NCI-H1694 treated with DMSO at 0.1 percent for 48 hours (cell line): Measurements from ENCODE around the gene ORC5.

Experiments
- DNase-seq: peaks from one replicate; lab custom pipeline; 2025; lab: John Stamatoyannopoulos, UW

The ORC5 gene

DNA sequence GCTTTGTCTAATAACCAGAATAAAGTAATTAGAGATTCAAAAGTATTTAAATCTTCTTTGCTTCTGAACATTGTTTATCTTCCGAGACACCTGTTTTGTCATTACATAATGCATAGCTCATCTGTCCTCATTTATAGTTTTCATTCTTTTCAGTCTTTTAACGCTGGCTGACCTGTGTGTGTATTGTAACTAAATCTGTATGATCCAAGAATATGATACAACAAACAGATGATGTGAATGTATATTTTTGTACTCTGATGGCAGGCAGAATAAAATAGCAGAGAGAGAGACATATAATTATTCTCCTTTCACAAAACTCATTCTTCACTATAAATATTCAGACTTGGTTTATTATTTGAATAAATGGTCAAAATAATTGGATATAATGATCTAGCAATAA is 80.6 kb downstream of the ORC5 start:
- DNase-seq = peak; percentile 32

- DNase-seq = peak; percentile 95
These were observed 81.4 kb downstream of the ORC5 start for GRCh38 chr7:104126411-104126841.

GRCh38 chr7:104124893-104125477 is 82.8 kb downstream of the ORC5 start:
- DNase-seq = no peak

DNA sequence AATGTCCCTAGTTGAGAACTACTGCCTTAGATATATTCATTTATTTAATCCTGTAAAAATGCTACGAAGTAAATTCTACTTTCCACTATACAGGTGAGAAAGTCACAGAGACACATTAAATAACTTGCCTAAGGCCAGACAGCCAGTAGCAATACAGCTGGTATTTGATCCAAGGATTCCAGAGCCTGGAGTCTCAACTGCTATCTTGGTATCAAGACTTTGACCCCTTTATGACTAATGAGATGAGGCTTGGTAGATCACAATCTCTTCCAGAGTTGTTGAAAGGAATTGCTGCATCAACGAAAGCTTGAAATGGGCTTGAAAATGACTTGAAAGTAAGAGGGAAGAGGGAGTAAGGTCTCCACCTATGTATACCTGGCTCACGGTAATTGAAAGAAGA is 83.3 kb downstream of the ORC5 start:
- no peak for DNase-seq

- DNase-seq = no peak
These were observed 84.0 kb downstream of the ORC5 start for GRCh38 chr7:104123786-104124185.

DNA sequence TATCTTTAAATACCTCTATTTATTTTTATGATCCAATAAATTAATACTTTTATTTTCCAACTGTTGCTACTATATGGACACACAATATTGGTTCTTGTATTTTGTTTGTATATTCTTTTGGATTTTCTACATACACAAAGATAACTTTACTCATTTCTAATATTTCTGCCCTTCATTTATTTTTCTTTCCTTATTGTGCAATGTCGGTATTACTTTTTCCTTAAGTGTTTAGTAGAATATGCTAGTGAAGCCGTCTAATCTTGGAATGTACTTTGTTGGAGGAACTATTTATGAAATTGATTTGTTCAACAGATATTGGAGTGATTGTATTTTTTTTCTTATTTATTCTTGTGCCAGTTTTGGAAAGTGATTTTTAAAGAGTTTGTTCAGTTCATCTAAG is 94.0 kb downstream of the ORC5 start:
- DNase-seq = no peak

- DNase-seq = no peak
These were observed 95.2 kb downstream of the ORC5 start for GRCh38 chr7:104112623-104113022.

DNA sequence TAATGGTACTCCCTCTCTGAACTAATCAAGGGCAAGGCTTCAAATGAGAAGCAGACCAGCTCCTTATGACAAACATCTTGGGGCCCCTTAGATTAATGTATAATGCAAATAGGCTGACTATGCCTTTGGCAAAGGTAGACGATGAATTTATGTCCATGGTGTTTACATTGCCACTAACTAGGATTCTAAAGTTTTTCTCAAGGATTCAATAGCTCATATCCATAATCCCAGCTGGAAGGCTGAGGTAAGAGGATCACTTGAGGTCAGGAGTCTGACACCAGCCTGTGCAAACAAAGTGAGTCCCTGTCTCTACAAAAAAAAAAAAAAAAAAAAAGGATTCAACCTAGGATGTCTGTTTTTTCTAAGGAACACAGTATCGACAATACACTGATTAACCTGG is 96.5 kb downstream of the ORC5 start:
- no peak for DNase-seq

DNA sequence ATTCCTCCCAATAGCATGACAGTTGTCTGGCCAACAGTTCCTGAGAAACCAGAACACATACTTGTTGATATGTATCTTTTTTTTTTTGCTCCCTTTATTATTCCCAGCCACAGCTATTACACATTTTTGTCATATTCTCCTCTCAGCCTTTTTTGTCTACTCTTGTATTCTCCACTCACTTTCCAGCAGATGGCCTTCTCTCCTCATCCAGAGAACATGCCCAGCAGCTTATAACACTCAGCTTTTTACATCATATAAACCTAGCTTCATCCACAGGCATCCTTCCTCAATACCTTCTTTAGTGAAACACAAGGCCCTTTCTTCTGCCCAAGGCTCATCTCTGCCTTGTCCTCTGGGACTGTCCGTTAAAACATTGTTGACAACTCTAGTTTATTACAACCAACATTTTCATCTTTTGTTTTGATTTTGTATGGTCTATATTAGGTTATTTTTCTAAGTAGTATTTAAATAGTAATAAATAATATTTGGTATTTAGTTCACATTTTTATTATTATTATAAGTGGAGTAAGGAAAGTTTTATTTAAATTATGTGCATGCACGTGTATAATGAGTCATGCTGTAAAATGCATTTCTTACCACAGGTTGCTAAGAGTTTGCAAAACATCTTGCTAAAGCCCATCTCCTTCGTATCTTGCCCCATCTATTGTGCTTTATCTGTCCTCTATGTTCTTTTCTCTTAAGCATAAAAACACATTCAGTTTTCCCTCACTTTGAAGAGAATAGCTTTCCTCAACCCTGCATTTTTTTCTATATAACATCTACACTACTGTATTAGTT is 101.5 kb downstream of the ORC5 start:
- DNase-seq = peak; percentile 56

- DNase-seq = no peak
These were observed 108.9 kb downstream of the ORC5 start for GRCh38 chr7:104098890-104099289.

DNA sequence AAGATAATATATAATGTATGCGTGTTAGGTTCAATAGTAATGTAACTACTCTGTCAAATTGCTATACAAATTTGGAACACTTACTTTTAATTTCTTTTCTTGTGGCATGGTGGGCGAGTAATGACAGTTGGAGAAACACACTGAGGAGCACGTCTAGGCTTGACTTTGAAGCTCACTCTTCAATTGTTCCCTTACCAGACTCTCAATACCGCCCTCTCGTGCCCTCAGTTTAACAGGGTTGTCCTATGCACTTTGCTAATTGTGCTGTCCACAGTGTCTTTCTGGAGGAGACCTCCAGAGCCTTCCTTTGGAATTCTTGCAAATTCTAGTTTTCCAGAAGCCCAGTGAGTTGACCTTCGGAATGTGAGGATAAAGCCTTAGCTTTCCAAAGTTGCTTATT is 111.1 kb downstream of the ORC5 start:
- peak; percentile 57 for DNase-seq

DNA sequence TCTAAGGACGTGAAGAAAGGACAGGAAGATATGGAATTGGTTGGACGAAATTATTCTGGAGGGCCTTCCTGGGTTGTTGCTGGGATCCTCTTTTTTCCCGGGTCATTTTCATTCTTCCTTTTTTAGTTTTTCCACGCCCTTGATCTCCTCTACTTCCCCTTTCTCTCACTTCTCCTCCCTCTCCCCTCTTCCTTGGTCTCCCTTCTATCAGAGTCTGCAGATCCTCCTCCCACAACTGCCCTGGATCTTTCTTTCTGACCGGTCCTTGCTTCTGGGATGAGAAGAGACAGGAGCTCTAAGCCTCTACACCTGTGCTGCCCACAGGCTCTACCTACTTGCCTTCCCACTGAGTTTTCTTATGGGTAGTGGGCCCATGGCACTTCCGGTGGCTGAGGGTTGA is 114.7 kb downstream of the ORC5 start:
- DNase-seq = no peak

- no peak for DNase-seq
These were observed 116.6 kb downstream of the ORC5 start for GRCh38 chr7:104091242-104091641.

DNA sequence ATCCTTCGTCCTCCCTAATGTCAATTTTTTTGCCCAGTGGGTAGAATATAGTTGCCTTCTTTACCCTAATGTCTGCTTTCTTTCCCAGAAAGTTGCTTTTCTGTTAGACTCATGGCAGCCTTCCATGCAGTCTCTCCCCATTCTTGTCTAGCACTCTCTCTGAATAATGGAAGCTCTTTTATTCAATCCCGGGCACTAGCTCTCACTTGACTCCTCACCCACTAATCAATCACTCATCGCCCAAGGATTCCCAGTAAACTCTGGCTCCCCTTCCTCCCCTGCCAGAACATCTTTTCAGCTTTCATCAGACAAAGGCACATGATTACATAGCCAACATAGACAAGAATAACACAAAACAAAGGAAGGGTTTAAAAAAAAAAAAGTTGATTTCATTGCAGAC is 118.2 kb downstream of the ORC5 start:
- DNase-seq = no peak

DNA sequence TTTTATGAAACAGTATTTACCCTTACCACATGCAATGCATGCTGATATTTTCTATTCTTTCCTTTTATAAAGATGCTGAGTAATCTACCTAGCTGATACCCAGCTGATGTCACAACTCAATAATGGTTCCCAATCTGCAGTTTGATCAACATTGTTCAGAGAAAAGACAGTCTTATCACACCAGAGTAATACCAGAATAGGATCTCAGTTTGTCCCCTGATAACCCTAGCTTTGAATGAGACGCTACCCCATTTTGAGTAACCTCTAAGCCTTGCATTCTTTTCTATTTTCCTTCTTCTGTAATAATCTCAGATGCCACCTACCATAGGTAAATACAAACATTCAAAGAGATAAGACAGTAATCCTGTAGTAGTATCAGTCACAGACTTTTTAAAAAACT is 118.8 kb downstream of the ORC5 start:
- DNase-seq = no peak
